Breast epithelium (tissue), 3 donors: Measurements from ENCODE around the gene PCSK5.

Source experiments
- POLR2A ChIP-seq: fragments of 450-650 bp; IDR thresholded peaks from one replicate; pipeline ENCODE4 v1.6.1; 2016; ENCODE audit warnings: antibody characterized with exemption, mild to moderate bottlenecking, moderate library complexity
- POLR2AphosphoS5 ChIP-seq, 3 donors: sonication (generic); formaldehyde crosslinking; IDR thresholded peaks; one replicate each; pipeline ENCODE4 v1.6.1; 2017; ENCODE audit warnings: antibody characterized with exemption in 3 of 3
- TF ChIP-seq, protein P1 (sequence below), 3 donors: fragments of 450-650 bp; IDR thresholded peaks; one replicate each; pipeline ENCODE4 v1.5.1; 2016 to 2017; ENCODE audit warnings: antibody characterized with exemption in 3 of 3, mild to moderate bottlenecking in 3 of 3, moderate library complexity in 3 of 3

DNA sequence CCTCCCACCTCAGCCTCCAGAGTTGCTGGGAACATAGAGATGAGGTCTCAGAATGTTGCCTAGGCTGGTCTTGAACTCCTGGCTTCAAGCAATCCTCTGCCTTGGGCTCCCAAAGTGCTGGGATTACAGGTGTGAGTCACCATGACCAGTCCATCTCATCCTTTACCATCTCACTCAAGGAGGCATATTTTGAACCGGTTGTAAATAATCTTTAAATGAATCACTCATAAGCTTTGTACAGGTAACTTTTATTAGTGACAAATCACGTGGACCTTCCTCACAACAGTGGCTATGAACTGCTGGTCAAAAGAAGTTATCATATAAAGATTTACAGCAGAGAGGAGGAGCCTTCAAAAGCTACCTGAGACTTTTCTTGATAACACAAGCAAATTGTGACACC, 433.0 kb downstream of the PCSK5 start:
- TF ChIP-seq, protein P1, sequence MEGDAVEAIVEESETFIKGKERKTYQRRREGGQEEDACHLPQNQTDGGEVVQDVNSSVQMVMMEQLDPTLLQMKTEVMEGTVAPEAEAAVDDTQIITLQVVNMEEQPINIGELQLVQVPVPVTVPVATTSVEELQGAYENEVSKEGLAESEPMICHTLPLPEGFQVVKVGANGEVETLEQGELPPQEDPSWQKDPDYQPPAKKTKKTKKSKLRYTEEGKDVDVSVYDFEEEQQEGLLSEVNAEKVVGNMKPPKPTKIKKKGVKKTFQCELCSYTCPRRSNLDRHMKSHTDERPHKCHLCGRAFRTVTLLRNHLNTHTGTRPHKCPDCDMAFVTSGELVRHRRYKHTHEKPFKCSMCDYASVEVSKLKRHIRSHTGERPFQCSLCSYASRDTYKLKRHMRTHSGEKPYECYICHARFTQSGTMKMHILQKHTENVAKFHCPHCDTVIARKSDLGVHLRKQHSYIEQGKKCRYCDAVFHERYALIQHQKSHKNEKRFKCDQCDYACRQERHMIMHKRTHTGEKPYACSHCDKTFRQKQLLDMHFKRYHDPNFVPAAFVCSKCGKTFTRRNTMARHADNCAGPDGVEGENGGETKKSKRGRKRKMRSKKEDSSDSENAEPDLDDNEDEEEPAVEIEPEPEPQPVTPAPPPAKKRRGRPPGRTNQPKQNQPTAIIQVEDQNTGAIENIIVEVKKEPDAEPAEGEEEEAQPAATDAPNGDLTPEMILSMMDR (IDR thresholded peaks at IDR 0.05) = no peak
- no peak for TF ChIP-seq POLR2AphosphoS5 (IDR thresholded peaks at IDR 0.05)
- TF ChIP-seq POLR2A = no peak
